Spinal cord (tissue), 10 donors: Measurements from ENCODE around the gene TNFRSF14. TPM values are rescaled to one million over a fixed set of nuclear protein-coding genes. Genes with fewer than 3 reads are reported as not detected.

Experiments used
- DNase-seq, 6 donors: peaks; one replicate each; pipeline versions ENCODE4 v3.0.0 to v3.0.0-alpha.2; 2013 to 2015; ENCODE audit warnings: low spot score in 6 of 6, low read depth in 4 of 6
- H3K27ac ChIP-seq: one replicate; pipeline ENCODE4 v1.5.1; 2013; ENCODE audit warnings: low read depth, low read length, control low read depth
- H3K27me3 ChIP-seq: one replicate; pipeline ENCODE4 v1.6.1; 2013; ENCODE audit warnings: low read length; ENCODE audit not compliant: control insufficient read depth, insufficient read depth
- H3K36me3 ChIP-seq: one replicate; pipeline ENCODE4 v1.6.1; 2013; ENCODE audit warnings: low read length; ENCODE audit not compliant: control insufficient read depth, insufficient read depth
- H3K4me1 ChIP-seq: one replicate; pipeline ENCODE4 v1.6.1; 2013; ENCODE audit warnings: low read length; ENCODE audit not compliant: control insufficient read depth, insufficient read depth
- H3K4me3 ChIP-seq: one replicate; pipeline ENCODE4 v1.5.1; 2013; ENCODE audit warnings: low read depth, low read length, control low read depth
- H3K9me3 ChIP-seq: one replicate; pipeline ENCODE4 v1.6.1; 2013; ENCODE audit warnings: low read length; ENCODE audit not compliant: control insufficient read depth, insufficient read depth
- WGBS: methylation state at CpG from one replicate; pipeline ENCODE4 v1.1.5; 2013; ENCODE audit warnings: missing lambda C conversion rate; ENCODE audit not compliant: insufficient coverage; 5-methylcytosine and 5-hydroxymethylcytosine counted together
- polyA plus RNA-seq, 2 donors: library from polyadenylated mRNA; unstranded; fragments of 120-200 nt; gene quantifications; one replicate each; pipeline ENCODE4 v1.2.1, GENCODE V29; 2013; ENCODE audit not compliant: insufficient read length in 2 of 2
- total RNA-seq, 2 donors: library from RNA; depleted of rRNA in 1 of 2; stranded (reverse); fragments of 120-200 nt in 1 of 2; fragments of >200 nt in 1 of 2; gene quantifications; one replicate each; pipeline versions ENCODE4 v1.2.3 to v1.2.4, GENCODE V29; 2013 to 2014
- donor health status: healthy.

TNFRSF14 gene
- total and polyA plus RNA-seq, 4 donors, result 7.2 to 20.4 (median 12.3) TPM

DNA sequence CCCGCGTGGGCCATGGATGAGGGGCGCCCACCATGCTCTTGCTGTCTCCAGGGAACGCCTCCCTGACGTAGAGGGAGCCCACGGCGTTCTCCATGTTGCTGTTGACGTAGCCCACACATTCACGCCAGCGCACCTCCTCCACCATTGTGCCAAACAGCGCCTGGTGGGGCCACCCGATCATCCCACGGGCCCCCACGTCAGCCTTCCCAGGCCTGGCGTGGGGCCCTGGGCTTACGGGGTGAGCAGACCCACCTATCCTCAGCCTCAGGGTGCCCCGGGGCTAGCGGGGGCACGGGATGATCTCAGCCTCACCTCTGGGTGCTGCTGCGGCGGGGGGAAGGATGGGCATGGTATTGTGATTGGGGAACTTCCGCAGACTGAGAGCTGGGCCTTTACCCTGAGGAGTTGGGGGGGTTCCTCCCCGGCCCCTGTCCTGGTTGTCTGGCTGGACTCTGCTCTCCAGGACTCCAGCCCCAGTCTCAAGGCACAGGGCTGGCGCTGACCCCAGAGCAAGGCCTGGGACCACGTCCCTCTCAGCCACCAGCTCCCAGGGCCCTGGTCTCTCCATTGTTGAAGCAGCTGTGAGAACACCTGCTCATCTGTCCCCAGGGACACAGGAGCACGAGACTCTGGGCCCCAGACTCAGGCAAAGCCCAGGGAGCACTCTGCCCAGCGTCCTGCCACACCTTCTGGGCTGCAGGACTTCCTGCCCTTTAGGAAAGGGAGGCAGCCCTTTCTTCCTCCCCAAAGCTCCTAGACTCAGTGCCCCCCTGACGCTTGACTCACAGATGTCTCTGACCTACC, 40.6 kb downstream of the TNFRSF14 start:
- Histone ChIP-seq H3K27me3 (no peaks in the 10 kb centered on the region), H3K4me1 (peaks cover 11% of the 10 kb centered on the region), H3K9me3 (peaks cover 4% of the 10 kb centered on the region), H3K36me3 (peaks cover 3% of the 10 kb centered on the region), H3K4me3 (no peak overlapping the region), H3K27ac (no peak overlapping the region)
- 85% methylated on average over 23 of the region's 28 CpGs for WGBS
- DNase-seq, result no peak

- Histone ChIP-seq H3K9me3 (peaks cover 4% of the 10 kb centered on the region), H3K4me3 (no peak overlapping the region), H3K4me1 (peaks cover 11% of the 10 kb centered on the region), H3K27me3 (peaks cover under 1% of the 10 kb centered on the region), H3K36me3 (peaks cover 3% of the 10 kb centered on the region), H3K27ac (no peak overlapping the region)
- 78% methylated on average over 33 of the region's 34 CpGs for WGBS
- no peak for DNase-seq
These were observed 41.5 kb downstream of the TNFRSF14 start for GRCh38 chr1:2597441-2598328.

GRCh38 chr1:2598329-2598931, 42.3 kb downstream of the TNFRSF14 start:
- WGBS, result no CpG with 5 or more reads among the region's 3 CpGs
- H3K4me1 ChIP-seq, result peaks cover 8% of the 10 kb centered on the region
- no peak overlapping the region for H3K27ac ChIP-seq
- H3K36me3 ChIP-seq, result peaks cover 3% of the 10 kb centered on the region
- peaks cover 2% of the 10 kb centered on the region for H3K27me3 ChIP-seq
- peaks cover 4% of the 10 kb centered on the region for H3K9me3 ChIP-seq
- no peak overlapping the region for H3K4me3 ChIP-seq
- DNase-seq, result no peak

- 85% methylated on average over 16 of the region's 18 CpGs for WGBS
- H3K27me3 ChIP-seq, result peaks cover 2% of the 10 kb centered on the region
- no peaks in the 10 kb centered on the region for H3K36me3 ChIP-seq
- DNase-seq, result no peak
- no peak overlapping the region for H3K27ac ChIP-seq
- H3K4me1 ChIP-seq, result peaks cover 3% of the 10 kb centered on the region
- H3K4me3 ChIP-seq, result no peak overlapping the region
- peaks cover 4% of the 10 kb centered on the region for H3K9me3 ChIP-seq
These were observed 45.6 kb downstream of the TNFRSF14 start for GRCh38 chr1:2601721-2602303.

- H3K9me3 ChIP-seq, result peaks cover 4% of the 10 kb centered on the region
- peaks cover 8% of the 10 kb centered on the region for H3K4me1 ChIP-seq
- H3K27me3 ChIP-seq, result peaks cover 2% of the 10 kb centered on the region
- WGBS, result 69% methylated on average over 15 of the region's 15 CpGs
- no peaks in the 10 kb centered on the region for H3K36me3 ChIP-seq
- no peak for DNase-seq
- H3K4me3 ChIP-seq, result no peak overlapping the region
- H3K27ac ChIP-seq, result no peak overlapping the region
These were observed 46.2 kb downstream of the TNFRSF14 start for GRCh38 chr1:2602311-2602835.

- Histone ChIP-seq H3K27me3 (peaks cover 2% of the 10 kb centered on the region), H3K4me3 (no peak overlapping the region), H3K4me1 (peaks cover 13% of the 10 kb centered on the region), H3K36me3 (no peaks in the 10 kb centered on the region), H3K9me3 (peaks cover 4% of the 10 kb centered on the region), H3K27ac (no peak overlapping the region)
- WGBS, result 80% methylated on average over 13 of the region's 18 CpGs
- DNase-seq, result no peak
These were observed 46.8 kb downstream of the TNFRSF14 start for GRCh38 chr1:2602866-2603520.

DNA sequence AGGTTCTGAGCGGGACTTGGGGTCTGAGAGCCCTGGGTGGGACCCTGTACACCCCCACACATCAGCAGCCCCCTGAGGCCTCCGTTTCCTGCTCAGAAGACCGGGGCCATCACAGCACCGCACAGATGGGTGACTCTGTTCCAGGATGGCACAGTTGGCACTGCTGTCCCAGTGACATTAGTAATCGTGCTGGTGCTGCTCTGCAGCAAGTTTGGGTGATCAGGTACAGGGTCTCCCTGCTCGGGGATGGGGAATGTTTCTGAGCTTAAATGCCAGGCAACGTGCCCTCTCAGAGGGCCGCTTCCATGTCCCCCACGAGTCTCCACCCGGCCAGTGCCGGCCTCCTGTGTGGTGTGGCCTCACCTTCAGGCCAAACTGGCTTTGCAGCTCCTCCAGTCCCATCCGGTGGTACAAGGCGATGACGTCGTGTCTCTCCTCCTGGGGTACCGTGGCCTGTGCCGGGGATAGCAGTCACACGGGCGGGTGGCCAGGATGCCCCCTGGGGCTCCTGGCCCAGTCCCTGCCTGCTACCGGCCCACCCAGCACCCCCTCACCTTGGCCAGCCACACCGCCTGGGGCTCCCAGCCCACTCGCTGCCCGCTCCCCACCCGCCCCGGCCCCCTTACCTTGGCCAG, 47.5 kb downstream of the TNFRSF14 start:
- no peak overlapping the region for H3K4me3 ChIP-seq
- no peak overlapping the region for H3K27ac ChIP-seq
- 89% methylated on average over 25 of the region's 25 CpGs for WGBS
- peaks cover 2% of the 10 kb centered on the region for H3K27me3 ChIP-seq
- H3K4me1 ChIP-seq, result peaks cover 13% of the 10 kb centered on the region
- DNase-seq, result no peak
- H3K36me3 ChIP-seq, result no peaks in the 10 kb centered on the region
- H3K9me3 ChIP-seq, result peaks cover under 1% of the 10 kb centered on the region

- Histone ChIP-seq H3K9me3 (no peaks in the 10 kb centered on the region), H3K4me1 (peaks cover 18% of the 10 kb centered on the region), H3K27me3 (peaks cover 2% of the 10 kb centered on the region), H3K36me3 (no peaks in the 10 kb centered on the region), H3K4me3 (no peak overlapping the region), H3K27ac (no peak overlapping the region)
- WGBS, result 89% methylated on average over 19 of the region's 19 CpGs
- DNase-seq, result no peak
These were observed 48.1 kb downstream of the TNFRSF14 start for GRCh38 chr1:2604156-2604843.
